Liver (tissue), 9 donors: ENCODE measurements around the gene DDX39B. TPM values are rescaled to one million over a fixed set of nuclear protein-coding genes. Genes with fewer than 3 reads are reported as not detected.

ENCODE experiments used
- DNase-seq: peaks from one replicate; pipeline ENCODE4 v3.0.0-alpha.2; 2017; ENCODE audit warnings: low spot score
- H3K27ac ChIP-seq, 2 donors: one replicate each; pipeline ENCODE4 v1.7.0; 2013; ENCODE audit warnings: inconsistent platforms in 2 of 2, low read length in 2 of 2, control low read depth in 1 of 2, low read depth in 1 of 2, mild to moderate bottlenecking in 1 of 2
- H3K27me3 ChIP-seq, 4 donors: one replicate each; pipeline versions ENCODE4 v1.6.1 to v1.7.0; 2013; ENCODE audit warnings: low read length in 3 of 4, inconsistent platforms in 1 of 4, mild to moderate bottlenecking in 1 of 4, moderate library complexity in 1 of 4; ENCODE audit not compliant: control insufficient read depth in 4 of 4, insufficient read depth in 4 of 4
- H3K36me3 ChIP-seq, 4 donors: one replicate each; pipeline versions ENCODE4 v1.6.1 to v1.7.0; 2013; ENCODE audit warnings: low read length in 3 of 4, mild to moderate bottlenecking in 3 of 4, low read depth in 1 of 4, moderate library complexity in 1 of 4; ENCODE audit not compliant: control insufficient read depth in 4 of 4, insufficient read depth in 3 of 4
- H3K4me1 ChIP-seq, 4 donors: one replicate each; pipeline versions ENCODE4 v1.6.1 to v1.7.0; 2013; ENCODE audit warnings: low read length in 3 of 4, mild to moderate bottlenecking in 3 of 4, moderate library complexity in 1 of 4; ENCODE audit not compliant: control insufficient read depth in 4 of 4, insufficient read depth in 4 of 4
- H3K4me3 ChIP-seq, 3 donors: one replicate each; pipeline versions ENCODE4 v1.6.1 to v1.7.0; 2013; ENCODE audit warnings: low read length in 3 of 3, control low read depth in 1 of 3, low read depth in 1 of 3, mild to moderate bottlenecking in 1 of 3
- H3K9ac ChIP-seq, 2 donors: one replicate each; pipeline ENCODE4 v1.7.0; 2013; ENCODE audit warnings: low read length in 2 of 2, mild to moderate bottlenecking in 2 of 2, moderate library complexity in 2 of 2, control low read depth in 1 of 2, low read depth in 1 of 2
- H3K9me3 ChIP-seq, 4 donors: one replicate each; pipeline versions ENCODE4 v1.6.1 to v1.7.0; 2013; ENCODE audit warnings: low read length in 3 of 4; ENCODE audit not compliant: control insufficient read depth in 4 of 4
- EGR1 ChIP-seq, 2 donors: IDR thresholded peaks; 2 replicates each; pipeline ENCODE4 v1.6.1; 2016 to 2018; ENCODE audit warnings: antibody characterized with exemption in 2 of 2, low read depth in 2 of 2
- FOXA1 ChIP-seq: IDR thresholded peaks from 2 replicates; pipeline ENCODE4 v1.6.1; 2016; ENCODE audit warnings: antibody characterized with exemption
- FOXA2 ChIP-seq: IDR thresholded peaks from 2 replicates; pipeline ENCODE4 v1.6.1; 2016; ENCODE audit warnings: antibody characterized with exemption
- GABPA ChIP-seq, 2 donors: IDR thresholded peaks in 1 of 2; conservative IDR thresholded peaks in 1 of 2; 2 replicates each; pipeline ENCODE4 v1.6.1; 2016; ENCODE audit warnings: antibody characterized with exemption in 2 of 2, mild to moderate bottlenecking in 1 of 2, moderate library complexity in 1 of 2
- HNF4A ChIP-seq, 2 donors: conservative IDR thresholded peaks; 2 replicates each; pipeline ENCODE4 v1.6.1; 2016; ENCODE audit warnings: antibody characterized with exemption in 2 of 2, mild to moderate bottlenecking in 2 of 2
- HNF4G ChIP-seq: IDR thresholded peaks from 2 replicates; pipeline ENCODE4 v1.6.1; 2016; ENCODE audit warnings: antibody characterized with exemption
- NR2F2 ChIP-seq: IDR thresholded peaks from 2 replicates; pipeline ENCODE4 v1.6.1; 2016; ENCODE audit warnings: antibody characterized with exemption
- RAD21 ChIP-seq, 2 donors: IDR thresholded peaks; 2 replicates each; pipeline ENCODE4 v1.6.1; 2016; ENCODE audit warnings: antibody characterized with exemption in 2 of 2, mild to moderate bottlenecking in 2 of 2
- RXRA ChIP-seq, 2 donors: IDR thresholded peaks; 2 replicates each; pipeline ENCODE4 v1.6.1; 2017 to 2018; ENCODE audit warnings: antibody characterized with exemption in 2 of 2, mild to moderate bottlenecking in 1 of 2
- SP1 ChIP-seq: IDR thresholded peaks from 2 replicates; pipeline ENCODE4 v1.6.1; 2018; ENCODE audit warnings: antibody characterized with exemption, mild to moderate bottlenecking
- TAF1 ChIP-seq: conservative IDR thresholded peaks from 2 replicates; pipeline ENCODE4 v1.6.1; 2016; ENCODE audit warnings: antibody characterized with exemption, mild to moderate bottlenecking
- YY1 ChIP-seq: IDR thresholded peaks from 2 replicates; pipeline ENCODE4 v1.6.1; 2016; ENCODE audit warnings: antibody characterized with exemption, mild to moderate bottlenecking
- WGBS: extraction: QIAGEN DNeasy Blood & Tissue Kit; methylation state at CpG from one replicate; pipeline ENCODE4 v1.1.7; 2013; 5-methylcytosine and 5-hydroxymethylcytosine counted together
- polyA plus RNA-seq, 2 donors: library from polyadenylated mRNA; stranded (reverse) in 1 of 2; unstranded in 1 of 2; fragments of 200-250 nt in 1 of 2; fragments of >200 nt in 1 of 2; fragmentation: Nextera tagmentation in 1 of 2; extraction: Ambion mirVana in 1 of 2; gene quantifications; one replicate each; pipeline versions ENCODE4 v1.2.1 to v1.2.3, GENCODE V29; 2013 to 2015
- total RNA-seq, 2 donors: library from RNA; depleted of rRNA; stranded (reverse); fragments of >200 nt; gene quantifications; one replicate each; pipeline ENCODE4 v1.2.3, GENCODE V29; 2014
- TF ChIP-seq, protein P1 (sequence below): IDR thresholded peaks from 2 replicates; pipeline ENCODE4 v1.6.1; 2016; ENCODE audit warnings: antibody characterized with exemption
- TF ChIP-seq, protein P2 (sequence below): IDR thresholded peaks from 2 replicates; pipeline ENCODE4 v1.6.1; 2016; ENCODE audit warnings: antibody characterized with exemption
- TF ChIP-seq, protein P3 (sequence below): fragments of 150-350 bp; IDR thresholded peaks from 2 replicates; pipeline ENCODE4 v1.5.1; 2017; ENCODE audit warnings: improper control_type of control experiment, low read depth, low read length; ENCODE audit not compliant: missing input control
- TF ChIP-seq, protein P4 (sequence below): IDR thresholded peaks from 2 replicates; pipeline ENCODE4 v1.6.1; 2016; ENCODE audit warnings: antibody characterized with exemption, mild to moderate bottlenecking
- donor health status: healthy.
- donor health status: healthy.
- donor health status: healthy.
- donor health status: healthy.
- donor health status: healthy.

The DDX39B gene
- total and polyA plus RNA-seq, 4 donors: 75.0 to 254 (median 135) TPM

DNA sequence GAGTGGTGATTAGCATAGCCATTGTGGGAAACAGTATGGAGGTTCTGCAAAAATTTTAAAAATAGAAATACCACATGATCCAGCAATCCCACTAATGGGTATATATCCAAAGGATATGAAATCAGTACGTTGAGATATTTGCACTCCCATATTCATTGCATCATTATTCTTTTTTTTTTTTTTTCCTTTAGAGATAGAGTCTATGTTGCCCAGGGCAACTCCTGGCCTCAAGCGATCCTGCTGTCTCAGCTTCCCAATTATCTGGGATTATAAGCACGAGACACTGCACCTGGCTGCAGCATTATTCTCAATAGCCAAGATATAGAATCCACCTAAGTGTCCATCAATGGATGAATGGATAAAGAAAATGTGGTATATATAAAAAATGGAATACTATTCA lies 20.0 kb downstream of the DDX39B start:
- TF ChIP-seq GABPA (IDR thresholded peaks at IDR 0.05 in 1 of 2, conservative IDR thresholded peaks at IDR 0.05 in 1 of 2) (no peak), HNF4A (conservative IDR thresholded peaks at IDR 0.05) (no peak), NR2F2 (no peak), EGR1 (IDR thresholded peaks at IDR 0.05; ENCODE audit: low read depth in 2 of 2) (no peak), HNF4G (no peak), YY1 (no peak), TAF1 (no peak), RAD21 (IDR thresholded peaks at IDR 0.05) (no peak), FOXA1 (no peak), RXRA (IDR thresholded peaks at IDR 0.05) (no peak), FOXA2 (no peak), SP1 (no peak)
- TF ChIP-seq, protein P1, sequence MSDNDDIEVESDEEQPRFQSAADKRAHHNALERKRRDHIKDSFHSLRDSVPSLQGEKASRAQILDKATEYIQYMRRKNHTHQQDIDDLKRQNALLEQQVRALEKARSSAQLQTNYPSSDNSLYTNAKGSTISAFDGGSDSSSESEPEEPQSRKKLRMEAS: no peak
- TF ChIP-seq, protein P2, sequence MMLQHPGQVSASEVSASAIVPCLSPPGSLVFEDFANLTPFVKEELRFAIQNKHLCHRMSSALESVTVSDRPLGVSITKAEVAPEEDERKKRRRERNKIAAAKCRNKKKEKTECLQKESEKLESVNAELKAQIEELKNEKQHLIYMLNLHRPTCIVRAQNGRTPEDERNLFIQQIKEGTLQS: no peak
- TF ChIP-seq, protein P3, sequence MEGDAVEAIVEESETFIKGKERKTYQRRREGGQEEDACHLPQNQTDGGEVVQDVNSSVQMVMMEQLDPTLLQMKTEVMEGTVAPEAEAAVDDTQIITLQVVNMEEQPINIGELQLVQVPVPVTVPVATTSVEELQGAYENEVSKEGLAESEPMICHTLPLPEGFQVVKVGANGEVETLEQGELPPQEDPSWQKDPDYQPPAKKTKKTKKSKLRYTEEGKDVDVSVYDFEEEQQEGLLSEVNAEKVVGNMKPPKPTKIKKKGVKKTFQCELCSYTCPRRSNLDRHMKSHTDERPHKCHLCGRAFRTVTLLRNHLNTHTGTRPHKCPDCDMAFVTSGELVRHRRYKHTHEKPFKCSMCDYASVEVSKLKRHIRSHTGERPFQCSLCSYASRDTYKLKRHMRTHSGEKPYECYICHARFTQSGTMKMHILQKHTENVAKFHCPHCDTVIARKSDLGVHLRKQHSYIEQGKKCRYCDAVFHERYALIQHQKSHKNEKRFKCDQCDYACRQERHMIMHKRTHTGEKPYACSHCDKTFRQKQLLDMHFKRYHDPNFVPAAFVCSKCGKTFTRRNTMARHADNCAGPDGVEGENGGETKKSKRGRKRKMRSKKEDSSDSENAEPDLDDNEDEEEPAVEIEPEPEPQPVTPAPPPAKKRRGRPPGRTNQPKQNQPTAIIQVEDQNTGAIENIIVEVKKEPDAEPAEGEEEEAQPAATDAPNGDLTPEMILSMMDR: no peak
- no peak for DNase-seq
- WGBS: 80% methylated on average over 3 of the region's 3 CpGs
- no peak overlapping the region for H3K4me3 ChIP-seq
- H3K36me3 ChIP-seq: no peaks in the 10 kb centered on the region
- no peak overlapping the region for H3K9ac ChIP-seq
- H3K4me1 ChIP-seq: no peaks in the 10 kb centered on the region
- no peaks in the 10 kb centered on the region for H3K27me3 ChIP-seq
- no peak overlapping the region for H3K27ac ChIP-seq
- H3K9me3 ChIP-seq: no peaks in the 10 kb centered on the region

DNA sequence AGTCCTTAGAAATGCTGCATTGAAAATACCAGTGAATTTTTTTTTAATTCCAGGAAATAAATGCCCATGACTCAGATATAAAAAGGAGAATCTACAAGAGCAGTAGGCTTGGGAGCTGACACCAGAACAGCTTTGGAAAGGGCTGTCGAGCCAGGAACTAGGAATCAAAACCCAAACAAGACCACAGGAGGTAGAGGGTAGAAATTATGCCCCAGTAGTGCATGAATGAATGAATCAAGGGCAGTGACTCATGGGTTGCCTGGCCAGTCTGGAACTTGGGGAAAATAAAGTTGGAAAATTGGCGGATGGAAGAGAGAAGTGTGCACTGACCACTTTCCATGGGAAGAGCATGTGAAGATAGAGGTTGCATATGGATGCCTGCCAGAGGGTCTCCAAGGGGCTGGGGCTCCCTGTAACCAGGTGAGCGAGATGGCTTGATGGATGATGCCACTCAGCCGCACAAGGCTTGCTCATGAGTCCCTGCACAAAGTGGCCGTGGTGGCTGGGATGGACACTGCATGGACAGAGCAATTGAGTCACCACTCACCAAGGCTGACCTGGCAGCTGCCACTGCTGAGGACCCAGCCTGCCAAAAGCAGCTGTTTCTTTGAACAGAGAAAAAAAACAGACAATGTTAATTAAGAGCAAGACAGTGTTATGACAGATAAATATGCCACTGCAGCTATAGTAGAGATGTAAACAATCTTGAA lies 28.2 kb downstream of the DDX39B start:
- no peaks in the 10 kb centered on the region for H3K36me3 ChIP-seq
- H3K27me3 ChIP-seq: no peaks in the 10 kb centered on the region
- DNase-seq: no peak
- WGBS: 68% methylated on average over 5 of the region's 5 CpGs
- TF ChIP-seq HNF4A (conservative IDR thresholded peaks at IDR 0.05) (no peak), HNF4G (no peak), YY1 (no peak), EGR1 (IDR thresholded peaks at IDR 0.05; ENCODE audit: low read depth in 2 of 2) (no peak), RXRA (IDR thresholded peaks at IDR 0.05) (no peak)
- TF ChIP-seq, protein P4, sequence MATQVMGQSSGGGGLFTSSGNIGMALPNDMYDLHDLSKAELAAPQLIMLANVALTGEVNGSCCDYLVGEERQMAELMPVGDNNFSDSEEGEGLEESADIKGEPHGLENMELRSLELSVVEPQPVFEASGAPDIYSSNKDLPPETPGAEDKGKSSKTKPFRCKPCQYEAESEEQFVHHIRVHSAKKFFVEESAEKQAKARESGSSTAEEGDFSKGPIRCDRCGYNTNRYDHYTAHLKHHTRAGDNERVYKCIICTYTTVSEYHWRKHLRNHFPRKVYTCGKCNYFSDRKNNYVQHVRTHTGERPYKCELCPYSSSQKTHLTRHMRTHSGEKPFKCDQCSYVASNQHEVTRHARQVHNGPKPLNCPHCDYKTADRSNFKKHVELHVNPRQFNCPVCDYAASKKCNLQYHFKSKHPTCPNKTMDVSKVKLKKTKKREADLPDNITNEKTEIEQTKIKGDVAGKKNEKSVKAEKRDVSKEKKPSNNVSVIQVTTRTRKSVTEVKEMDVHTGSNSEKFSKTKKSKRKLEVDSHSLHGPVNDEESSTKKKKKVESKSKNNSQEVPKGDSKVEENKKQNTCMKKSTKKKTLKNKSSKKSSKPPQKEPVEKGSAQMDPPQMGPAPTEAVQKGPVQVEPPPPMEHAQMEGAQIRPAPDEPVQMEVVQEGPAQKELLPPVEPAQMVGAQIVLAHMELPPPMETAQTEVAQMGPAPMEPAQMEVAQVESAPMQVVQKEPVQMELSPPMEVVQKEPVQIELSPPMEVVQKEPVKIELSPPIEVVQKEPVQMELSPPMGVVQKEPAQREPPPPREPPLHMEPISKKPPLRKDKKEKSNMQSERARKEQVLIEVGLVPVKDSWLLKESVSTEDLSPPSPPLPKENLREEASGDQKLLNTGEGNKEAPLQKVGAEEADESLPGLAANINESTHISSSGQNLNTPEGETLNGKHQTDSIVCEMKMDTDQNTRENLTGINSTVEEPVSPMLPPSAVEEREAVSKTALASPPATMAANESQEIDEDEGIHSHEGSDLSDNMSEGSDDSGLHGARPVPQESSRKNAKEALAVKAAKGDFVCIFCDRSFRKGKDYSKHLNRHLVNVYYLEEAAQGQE: no peak
- TF ChIP-seq, protein P3: no peak
- H3K9ac ChIP-seq: no peak overlapping the region
- no peak overlapping the region for H3K4me3 ChIP-seq
- no peak overlapping the region for H3K27ac ChIP-seq
- no peaks in the 10 kb centered on the region for H3K4me1 ChIP-seq
- H3K9me3 ChIP-seq: no peaks in the 10 kb centered on the region
